ENCODE measurements around the gene DRD2.

- TF ChIP-seq CTCF (IDR thresholded peaks at IDR 0.05; ENCODE audit: extremely low read depth in 1 of 2, insufficient read depth in 1 of 2, low read depth in 1 of 2, low read length in 2 of 2) (no peak), MAX (IDR thresholded peaks at IDR 0.05; ENCODE audit: insufficient read depth, insufficient read length) (no peak), MYC (IDR thresholded peaks at IDR 0.05; ENCODE audit: low read depth, low read length) (no peak)
These were observed 34.4 kb downstream of the DRD2 start for GRCh38 chr11:113440816-113441215.

Measured in endothelial cell of umbilical vein (primary cell).